A549 (cell line): ENCODE measurements around the gene EGFL8. TPM values are rescaled to one million over a fixed set of nuclear protein-coding genes. Genes with fewer than 3 reads are reported as not detected.
A peak's percentile ranks its signal among the peaks of the same experiment; 100 is the strongest.

Experiments
- ATAC-seq, 2 experiments: fragments of 200-7000 bp in 1 of 2; fragments of >200 bp in 1 of 2; cut with Nextera tagmentation in 1 of 2; cut with Tn5 transposase in 1 of 2; 3 replicates each; pipeline versions ENCODE4 v1.8.0 to v1.9.1; 2018 to 2020; ENCODE audit warnings: mild to moderate bottlenecking in 1 of 2, moderate library complexity in 1 of 2
- CTCF ChIA-PET: fragments of 300-600 bp; sonication (Branson Sonifier 250); formaldehyde crosslinking; extraction: SDS; loops from one replicate; lab custom pipeline; 2021; ENCODE audit warnings: antibody characterized with exemption, inconsistent platforms; lab: Yijun Ruan, JAX
- POLR2A ChIA-PET: fragments of 350-600 bp; formaldehyde crosslinking; extraction: SDS; loops from one replicate; lab custom pipeline; 2021; ENCODE audit warnings: antibody characterized with exemption, inconsistent platforms; lab: Yijun Ruan, JAX
- DNase-seq, 2 experiments: peaks; one replicate each; pipeline versions ENCODE4 v3.0.0 to v3.0.0-alpha.2; 2011 to 2016; ENCODE audit warnings: low read depth in 1 of 2, low spot score in 1 of 2
- FAIRE-seq: peaks from 2 replicates; lab custom pipeline; 2011; peaks lifted over from hg19 to GRCh38; lab: Jason Lieb, UNC
- H3K27ac ChIP-seq, 2 experiments: fragments of >200 bp; sonication (Bioruptor Twin); formaldehyde crosslinking; 3 replicates each; pipeline ENCODE4 v1.5.1; 2016 to 2017
- H3K4me1 ChIP-seq: fragments of >200 bp; sonication (Bioruptor Twin); formaldehyde crosslinking; 3 replicates; pipeline ENCODE4 v1.6.1; 2016
- H3K4me2 ChIP-seq: fragments of >200 bp; sonication (Bioruptor Twin); formaldehyde crosslinking; 3 replicates; pipeline ENCODE4 v1.6.1; 2016
- H3K4me3 ChIP-seq: fragments of >200 bp; sonication (Bioruptor Twin); formaldehyde crosslinking; 3 replicates; pipeline ENCODE4 v1.5.1; 2016
- H3K9me3 ChIP-seq: fragments of >200 bp; sonication (Bioruptor Twin); formaldehyde crosslinking; 3 replicates; pipeline ENCODE4 v1.6.1; 2016
- CBX2 ChIP-seq: fragments of 200-600 bp; sonication (generic); IDR thresholded peaks from 2 replicates; pipeline ENCODE4 v1.6.1; 2016; ENCODE audit warnings: low read depth, mild to moderate bottlenecking, borderline replicate concordance
- CEBPB ChIP-seq, 2 experiments: fragments of >200 bp in 1 of 2; sonication (Bioruptor Twin) in 1 of 2; formaldehyde crosslinking in 1 of 2; IDR thresholded peaks; 2 replicates each; pipeline ENCODE4 v1.6.1; 2012 to 2016
- CHD2 ChIP-seq: fragments of 150-350 bp; IDR thresholded peaks from 2 replicates; pipeline ENCODE4 v1.6.1; 2014; ENCODE audit warnings: low read length; ENCODE audit not compliant: partially characterized antibody
- E2F6 ChIP-seq: IDR thresholded peaks from 2 replicates; pipeline ENCODE4 v1.6.1; 2012; ENCODE audit warnings: low read depth, borderline replicate concordance
- EHF ChIP-seq: fragments of 250-450 bp; sonication (Bioruptor Pico); IDR thresholded peaks from 2 replicates; pipeline ENCODE4 v1.5.0; 2020; ENCODE audit warnings: mild to moderate bottlenecking
- EHMT2 ChIP-seq: fragments of 200-600 bp; sonication (generic); IDR thresholded peaks from 2 replicates; pipeline ENCODE4 v1.6.1; 2016; ENCODE audit warnings: antibody characterized with exemption, low read depth, mild to moderate bottlenecking, moderate library complexity
- ELK1 ChIP-seq: fragments of 150-350 bp; IDR thresholded peaks from 2 replicates; pipeline ENCODE4 v1.6.1; 2014; ENCODE audit warnings: low read depth, mild to moderate bottlenecking, low read length
- EP300 ChIP-seq, 2 experiments: fragments of >200 bp; sonication (Bioruptor Twin); formaldehyde crosslinking; IDR thresholded peaks; 2 replicates in 1 of 2; 3 replicates in 1 of 2; pipeline ENCODE4 v1.6.1; 2016 to 2017
- GATA3 ChIP-seq: IDR thresholded peaks from 2 replicates; pipeline ENCODE4 v1.6.1; 2012; ENCODE audit warnings: borderline replicate concordance
- HOXB5 ChIP-seq: fragments of 250-450 bp; sonication (Bioruptor Pico); IDR thresholded peaks from 2 replicates; pipeline ENCODE4 v1.5.0; 2020; ENCODE audit warnings: mild to moderate bottlenecking, moderate library complexity
- JUN ChIP-seq, 2 experiments: fragments of >200 bp; sonication (Bioruptor Twin); formaldehyde crosslinking; IDR thresholded peaks; 2 replicates in 1 of 2; 3 replicates in 1 of 2; pipeline ENCODE4 v1.6.1; 2016 to 2017
- JUNB ChIP-seq: fragments of >200 bp; sonication (Bioruptor Twin); formaldehyde crosslinking; IDR thresholded peaks from 2 replicates; pipeline ENCODE4 v1.6.1; 2016
- MAZ ChIP-seq: fragments of 150-350 bp; IDR thresholded peaks from 2 replicates; pipeline ENCODE4 v1.6.1; 2014; ENCODE audit warnings: antibody characterized with exemption, low read depth, low read length, borderline replicate concordance
- NPAS2 ChIP-seq: fragments of 250-450 bp; sonication (Bioruptor Pico); IDR thresholded peaks from 2 replicates; pipeline ENCODE4 v1.8.0; 2022; ENCODE audit warnings: mild to moderate bottlenecking, moderate library complexity, borderline replicate concordance
- PBX3 ChIP-seq: IDR thresholded peaks from 2 replicates; pipeline ENCODE4 v1.6.1; 2012
- PHF8 ChIP-seq: fragments of 200-600 bp; sonication (generic); IDR thresholded peaks from 2 replicates; pipeline ENCODE4 v1.6.1; 2016; ENCODE audit warnings: low read depth, mild to moderate bottlenecking, antibody characterized with exemption, moderate library complexity, borderline replicate concordance
- POLR2A ChIP-seq: IDR thresholded peaks from 2 replicates; pipeline ENCODE4 v1.6.1; 2012; ENCODE audit warnings: mild to moderate bottlenecking, low read length
- RCOR1 ChIP-seq: fragments of 150-350 bp; IDR thresholded peaks from 2 replicates; pipeline ENCODE4 v1.6.1; 2014; ENCODE audit warnings: antibody characterized with exemption, low read length, low read depth
- RNF2 ChIP-seq: fragments of 200-600 bp; sonication (generic); IDR thresholded peaks from 2 replicates; pipeline ENCODE4 v1.6.1; 2016; ENCODE audit warnings: low read depth, mild to moderate bottlenecking, antibody characterized with exemption, moderate library complexity, borderline replicate concordance
- SMC3 ChIP-seq: fragments of >200 bp; sonication (Bioruptor Twin); formaldehyde crosslinking; IDR thresholded peaks from 3 replicates; pipeline ENCODE4 v1.6.1; 2018; ENCODE audit warnings: inconsistent platforms
- TFCP2L1 ChIP-seq: fragments of 250-450 bp; sonication (Bioruptor Pico); IDR thresholded peaks from 2 replicates; pipeline ENCODE4 v1.5.0; 2021; ENCODE audit warnings: mild to moderate bottlenecking
- USF2 ChIP-seq: fragments of 450-650 bp; IDR thresholded peaks from 2 replicates; pipeline ENCODE4 v1.6.1; 2014; ENCODE audit warnings: antibody characterized with exemption
- ZNF302 ChIP-seq: fragments of 250-450 bp; sonication (Bioruptor Pico); IDR thresholded peaks from 2 replicates; pipeline ENCODE4 v1.9.0; 2021; ENCODE audit warnings: inconsistent platforms, mild to moderate bottlenecking, moderate library complexity
- ZSCAN20 ChIP-seq: fragments of 250-450 bp; sonication (Bioruptor Pico); IDR thresholded peaks from 2 replicates; pipeline ENCODE4 v1.8.0; 2022; ENCODE audit warnings: mild to moderate bottlenecking, moderate library complexity
- WGBS: methylation state at CpG from one replicate; pipeline ENCODE4 v1.1.6; 2017; ENCODE audit errors: missing lambda C conversion rate; 5-methylcytosine and 5-hydroxymethylcytosine counted together
- polyA plus RNA-seq, 4 experiments: library from polyadenylated mRNA; depleted of rRNA in 3 of 4; stranded (reverse); fragments of >200 nt; fragmentation: RNase III in 1 of 4; extraction: RNeasy Plus Mini Kit Qiagen cat#74134 plus additional on column Dnase treatment in 1 of 4; gene quantifications; 2 replicates in 3 of 4; 3 replicates in 1 of 4; pipeline ENCODE4 v1.2.3, GENCODE V29; 2011 to 2017
- TF ChIP-seq, protein P1 (sequence below): IDR thresholded peaks from 2 replicates; pipeline ENCODE4 v1.6.1; 2012
- TF ChIP-seq, protein P2 (sequence below): fragments of >200 bp; sonication (Bioruptor Twin); formaldehyde crosslinking; IDR thresholded peaks from 3 replicates; pipeline ENCODE4 v1.6.1; 2016

The EGFL8 gene
- polyA plus RNA-seq, 2 of the 4 experiments (the other 2 are of a cell fraction), result 2.0 to 3.1 TPM

DNA sequence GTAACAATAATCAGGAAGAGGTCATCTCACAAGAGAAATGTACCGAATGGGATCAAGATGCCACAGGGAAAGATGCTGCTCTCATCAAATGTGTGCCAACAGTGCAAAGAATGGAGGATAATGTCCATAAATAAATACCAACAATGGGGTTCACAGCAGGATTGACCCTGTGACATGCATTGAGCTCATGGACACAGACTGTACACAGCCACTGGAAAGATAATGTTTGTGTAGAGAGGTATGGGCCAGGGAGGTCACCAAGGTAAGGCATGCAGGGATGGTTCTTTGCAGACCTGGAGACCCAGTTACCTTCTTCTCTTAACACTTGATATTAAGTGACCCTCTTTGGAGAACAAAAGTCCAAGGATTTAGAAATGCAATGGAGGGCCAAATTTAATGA is 10.0 kb downstream of the EGFL8 start:
- CTCF ChIA-PET, result interaction anchor here (0.5 to 2.3 kb wide), 3 partner anchors 21 to 616 kb away, joined by 3 to 8 read pairs (median 3); no protein-coding TSS in a partner anchor
- Histone ChIP-seq H3K4me3 (no peak overlapping the region), H3K27ac (no peak overlapping the region), H3K9me3 (no peaks in the 10 kb centered on the region), H3K4me2 (peak overlapping the region; percentile 93), H3K4me1 (peaks cover 19% of the 10 kb centered on the region)
- 94% methylated on average over 1 of the region's 1 CpG for WGBS
- TF ChIP-seq ZSCAN20, result no peak
- TF ChIP-seq, protein P1, sequence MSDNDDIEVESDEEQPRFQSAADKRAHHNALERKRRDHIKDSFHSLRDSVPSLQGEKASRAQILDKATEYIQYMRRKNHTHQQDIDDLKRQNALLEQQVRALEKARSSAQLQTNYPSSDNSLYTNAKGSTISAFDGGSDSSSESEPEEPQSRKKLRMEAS, result no peak
- no peak for TF ChIP-seq EHMT2
- no peak for TF ChIP-seq PHF8
- no peak for TF ChIP-seq USF2
- TF ChIP-seq EP300 (IDR thresholded peaks at IDR 0.05), result no peak
- no peak for TF ChIP-seq PBX3
- POLR2A ChIA-PET, result no interaction called here
- DNase-seq, result no peak
- no peak for FAIRE-seq
- ATAC-seq, result no peak

DNA sequence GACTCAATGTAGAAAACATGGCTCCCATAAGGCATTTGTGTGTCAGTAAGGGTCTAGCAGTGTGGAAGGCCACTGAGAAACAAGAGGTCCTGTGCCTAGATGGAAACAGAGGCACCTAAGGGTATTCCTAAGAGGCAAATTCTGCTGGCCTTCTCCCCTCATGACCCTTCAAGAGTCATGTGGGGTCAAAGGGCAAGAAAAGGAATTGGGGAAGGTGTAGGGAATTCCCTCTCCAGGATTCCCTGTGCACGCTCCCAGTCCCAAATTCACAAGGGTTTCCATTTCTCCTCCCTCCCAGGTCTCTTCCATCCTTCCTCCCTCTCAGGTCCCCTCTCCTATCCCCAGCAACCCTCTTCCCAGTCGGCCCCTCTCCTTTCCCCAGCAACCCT is 10.9 kb downstream of the EGFL8 start:
- no peak for DNase-seq
- FAIRE-seq, result no peak
- Histone ChIP-seq H3K27ac (peak overlapping the region; percentile 97 to 99), H3K4me2 (peak overlapping the region; percentile 93), H3K4me3 (peak overlapping the region; percentile 100), H3K4me1 (peaks cover 20% of the 10 kb centered on the region), H3K9me3 (no peaks in the 10 kb centered on the region)
- no peak for ATAC-seq
- WGBS, result 0% methylated on average over 2 of the region's 2 CpGs
- TF ChIP-seq CHD2 (no peak), RNF2 (no peak), HOXB5 (CRISPR knock-in tag) (no peak)
- POLR2A ChIA-PET, result no interaction called here
- CTCF ChIA-PET, result no interaction called here

DNA sequence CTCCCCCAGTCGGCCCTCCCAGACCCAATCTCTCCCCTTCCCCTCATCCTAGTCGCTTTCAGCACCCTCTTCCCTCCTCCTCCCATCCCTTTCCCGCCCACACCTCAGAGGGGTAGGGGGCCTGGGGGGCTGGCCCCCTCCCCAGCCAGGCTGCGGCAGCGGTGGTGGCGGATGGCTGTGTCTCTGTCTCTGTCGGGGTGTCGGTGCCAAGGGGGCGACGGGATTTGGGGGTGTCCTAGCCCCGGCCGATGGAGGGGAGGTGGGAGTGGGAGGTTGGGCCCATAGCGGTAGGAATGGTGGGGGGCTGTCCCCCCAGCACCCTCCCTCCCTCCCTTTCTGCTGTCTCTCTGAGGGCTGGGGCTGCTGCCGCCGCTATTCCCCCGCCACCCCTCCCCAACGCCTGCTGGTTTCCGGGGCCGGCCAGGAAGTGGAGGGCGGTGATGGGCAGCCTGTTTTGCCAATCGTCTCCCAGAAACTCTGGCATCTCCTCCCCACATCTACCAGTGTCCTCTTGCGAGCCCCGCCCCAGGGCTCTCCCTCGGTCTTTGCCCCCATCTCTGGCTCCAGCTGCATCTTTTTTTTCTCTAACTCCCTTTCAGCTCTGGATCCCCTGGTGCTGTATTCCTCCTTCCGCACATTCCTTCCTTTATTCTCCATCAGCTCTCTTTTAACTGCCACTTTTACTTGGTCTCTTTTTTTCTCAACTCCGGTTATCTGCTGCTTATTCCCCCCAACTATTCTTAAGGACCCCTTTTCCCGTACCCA is 11.5 kb downstream of the EGFL8 start, which contains the start of gene AGPAT1:
Gene AGPAT1, minus strand, starts transcription at position 374 of the 765 bp plus-strand sequence. CDS start 4,588 bp downstream, outside the sequence.
- DNase-seq (peak; percentile 90 to 93), FAIRE-seq (no peak), ATAC-seq (peak; percentile 71 to 79)
- Histone ChIP-seq H3K4me1 (peaks cover 20% of the 10 kb centered on the region), H3K27ac (peak within 1 kb of the TSS; percentile 97 to 99), H3K4me3 (peak within 1 kb of the TSS; percentile 100), H3K4me2 (peak within 1 kb of the TSS; percentile 93), H3K9me3 (no peaks in the 10 kb centered on the region)
- ChIA-PET CTCF (interaction anchor here (1.1 to 1.4 kb wide), 2 partner anchors 21 to 57 kb away, joined by 3 read pairs; no protein-coding TSS in a partner anchor), POLR2A (interaction anchor here (0.5 to 2.5 kb wide), 4 partner anchors 20 to 269 kb away, joined by 3 to 24 read pairs (median 7); partner anchors contain the start of gene ATF6B)
- WGBS, result 8% methylated on average over 10 of the region's 27 CpGs
- TF ChIP-seq SMC3, result no peak
- TF ChIP-seq JUN (IDR thresholded peaks at IDR 0.05), result peak; percentile 32 to 56; a peak in 1 of 5 replicates
- TF ChIP-seq E2F6, result no peak
- TF ChIP-seq USF2, result no peak
- no peak for TF ChIP-seq ELK1
- no peak for TF ChIP-seq ZNF302 (CRISPR knock-in tag)
- TF ChIP-seq NPAS2 (CRISPR knock-in tag), result no peak
- TF ChIP-seq PBX3, result peak; percentile 96
- no peak for TF ChIP-seq JUNB
- no peak for TF ChIP-seq CEBPB (IDR thresholded peaks at IDR 0.05)
- TF ChIP-seq EHMT2, result no peak
- no peak for TF ChIP-seq GATA3
- no peak for TF ChIP-seq RCOR1
- no peak for TF ChIP-seq EHF (CRISPR knock-in tag)
- TF ChIP-seq POLR2A, result peak; percentile 40
- no peak for TF ChIP-seq MAZ
- TF ChIP-seq CBX2, result no peak
- no peak for TF ChIP-seq TFCP2L1 (CRISPR knock-in tag)
- TF ChIP-seq, protein P2, sequence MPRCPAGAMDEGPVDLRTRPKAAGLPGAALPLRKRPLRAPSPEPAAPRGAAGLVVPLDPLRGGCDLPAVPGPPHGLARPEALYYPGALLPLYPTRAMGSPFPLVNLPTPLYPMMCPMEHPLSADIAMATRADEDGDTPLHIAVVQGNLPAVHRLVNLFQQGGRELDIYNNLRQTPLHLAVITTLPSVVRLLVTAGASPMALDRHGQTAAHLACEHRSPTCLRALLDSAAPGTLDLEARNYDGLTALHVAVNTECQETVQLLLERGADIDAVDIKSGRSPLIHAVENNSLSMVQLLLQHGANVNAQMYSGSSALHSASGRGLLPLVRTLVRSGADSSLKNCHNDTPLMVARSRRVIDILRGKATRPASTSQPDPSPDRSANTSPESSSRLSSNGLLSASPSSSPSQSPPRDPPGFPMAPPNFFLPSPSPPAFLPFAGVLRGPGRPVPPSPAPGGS, result peak; percentile 37; the same call in 1 of the 3 replicates
